GM21381 (cell line): Measurements from ENCODE around the gene ATP5PD.
"Not testable (repeated sequence)": the region's sequence is repeated elsewhere in the genome, so short reads cannot be mapped to it uniquely, and the experiment has no call there.

ENCODE experiments used
- ATAC-seq: cut with Tn5 transposase; IDR thresholded peaks from one replicate; pipeline ENCODE4 v1.9.1; 2021; ENCODE audit warnings: mild to moderate bottlenecking, moderate library complexity; ENCODE audit not compliant: unreplicated experiment

The ATP5PD gene

DNA sequence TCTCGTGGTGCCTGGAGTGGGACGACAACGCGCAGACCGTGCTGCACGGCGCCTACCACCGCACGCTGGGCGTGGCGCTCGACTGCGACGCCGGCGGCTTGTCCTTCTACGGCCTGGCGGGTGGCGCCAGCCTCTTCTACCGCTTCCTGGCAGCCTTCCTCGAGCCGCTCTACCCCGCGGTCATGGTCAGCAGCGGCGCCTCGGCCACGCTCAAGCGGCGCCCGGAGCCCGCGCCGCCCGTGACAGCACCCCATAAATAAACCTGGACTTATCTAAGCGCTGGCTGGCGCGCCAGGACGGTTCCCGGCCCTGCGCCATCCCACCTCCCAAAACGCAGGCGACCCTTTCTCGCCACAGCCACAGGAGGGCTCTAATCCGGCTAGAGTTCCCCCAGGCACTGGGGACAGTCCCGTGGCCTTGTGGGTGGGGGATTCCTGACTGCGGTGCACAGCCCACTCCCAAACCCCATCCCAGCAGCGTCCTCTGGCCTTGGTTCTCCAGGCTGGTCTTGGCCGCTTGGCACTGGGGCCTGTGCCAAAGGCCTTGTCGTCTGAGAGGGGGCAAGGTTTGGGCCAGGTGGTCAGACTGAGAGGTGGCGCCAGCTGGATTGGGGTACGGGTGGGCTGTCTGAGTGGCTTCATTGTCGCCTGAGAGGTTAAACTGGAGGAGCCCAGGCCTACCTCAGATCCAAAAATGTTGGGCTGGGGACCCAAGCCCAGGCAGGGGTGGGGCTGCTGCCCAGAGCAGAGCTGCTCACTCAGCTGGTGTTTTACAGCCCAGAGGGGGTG lies 30.9 kb upstream of the ATP5PD start:
- no peak for ATAC-seq

DNA sequence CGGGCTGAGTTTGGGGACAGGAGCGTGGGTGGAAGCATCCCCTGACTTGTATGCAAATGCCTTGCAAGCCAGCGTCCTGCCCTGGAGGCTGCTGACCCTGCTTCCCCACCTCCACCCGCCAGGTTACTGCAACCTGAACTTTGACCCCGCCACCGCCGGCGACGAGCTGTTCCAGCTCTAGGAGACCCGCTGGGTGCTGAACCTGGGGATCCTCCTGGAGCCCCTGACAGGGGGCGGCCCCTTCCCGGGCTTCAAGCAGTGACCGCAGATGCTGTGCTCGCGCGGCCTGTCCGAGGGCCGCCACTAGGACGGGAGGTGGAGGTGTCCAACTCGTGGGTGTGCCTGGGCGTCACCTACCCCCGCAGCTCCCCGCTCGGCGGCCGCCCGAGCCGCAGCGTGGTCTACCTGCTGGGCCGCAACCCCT lies 30.3 kb upstream of the ATP5PD start:
- no peak for ATAC-seq

DNA sequence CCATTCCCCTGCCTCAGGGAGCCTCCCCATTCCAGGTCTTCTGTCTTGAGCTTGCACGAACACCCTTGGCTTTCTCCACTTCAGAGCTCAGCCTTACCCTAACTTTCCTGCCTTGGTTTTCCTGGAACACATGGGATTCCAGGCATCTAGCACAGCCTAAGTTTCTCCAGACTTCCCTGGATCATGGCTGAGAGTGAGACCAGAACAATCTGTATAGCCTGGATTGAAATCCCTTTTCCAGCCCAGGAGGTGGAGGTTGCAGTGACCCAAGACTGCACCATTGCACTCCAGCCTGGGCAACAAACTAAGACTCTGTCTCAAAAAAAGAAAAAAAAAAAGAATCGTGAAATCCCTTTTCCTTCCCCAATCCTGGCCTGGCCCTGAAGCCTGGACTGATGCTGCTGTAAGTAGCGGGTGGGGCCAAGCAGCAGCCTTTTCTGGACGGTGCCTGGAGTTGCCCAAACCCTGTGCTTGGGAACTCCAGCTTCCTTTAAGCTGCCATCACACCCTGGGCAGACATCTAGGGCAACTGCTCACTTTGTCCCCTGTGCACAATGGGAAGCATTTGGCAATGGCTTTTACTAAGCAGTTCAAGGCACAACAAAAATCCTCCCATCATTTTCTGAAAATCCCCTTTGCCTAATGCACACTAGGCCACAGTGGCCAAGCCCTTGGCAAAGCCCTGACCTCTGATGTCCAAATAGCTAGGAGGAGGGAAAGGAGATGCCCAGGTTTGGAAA lies 29.0 kb upstream of the ATP5PD start:
- ATAC-seq: no peak

DNA sequence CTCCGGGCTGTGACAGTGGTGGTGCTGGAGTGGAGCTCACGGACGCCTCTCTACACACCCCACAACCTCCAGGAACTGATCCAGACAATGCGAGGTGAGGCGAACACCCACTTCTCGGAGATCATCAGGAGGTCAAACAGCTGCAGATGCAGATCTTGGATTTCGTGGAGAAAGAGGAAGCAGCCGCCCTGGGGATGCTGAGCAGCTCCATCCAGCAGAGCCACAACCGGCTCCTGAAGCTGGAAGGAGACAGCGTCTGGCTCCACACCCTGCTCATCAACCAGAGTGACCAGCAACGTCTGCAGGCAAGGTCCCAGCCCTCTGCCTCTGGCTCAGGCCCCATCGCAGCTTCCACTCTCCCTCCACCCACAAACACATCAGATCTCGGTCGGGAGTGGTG lies 27.8 kb upstream of the ATP5PD start:
- ATAC-seq: no peak

DNA sequence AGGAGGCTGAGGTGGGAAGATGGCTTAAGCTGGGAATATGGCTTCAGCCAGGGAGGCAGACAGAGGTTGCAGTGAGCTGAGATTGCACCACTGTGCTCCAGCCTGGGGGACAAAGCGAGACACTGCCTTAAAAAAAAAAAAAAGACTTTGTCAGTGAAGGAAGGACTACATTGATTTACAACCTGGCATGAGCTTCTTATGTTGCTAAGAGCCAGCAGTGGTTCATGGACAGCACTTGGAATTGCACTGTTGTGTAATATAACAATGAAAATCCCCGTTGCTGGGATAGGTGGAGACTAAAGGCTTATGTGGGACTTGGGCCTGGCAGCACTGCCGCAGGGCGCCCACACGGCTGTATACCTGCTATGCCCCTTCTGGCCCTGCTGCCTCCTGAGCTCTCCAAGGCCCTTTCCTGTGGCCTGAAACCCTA lies 26.9 kb upstream of the ATP5PD start:
- ATAC-seq: no peak

DNA sequence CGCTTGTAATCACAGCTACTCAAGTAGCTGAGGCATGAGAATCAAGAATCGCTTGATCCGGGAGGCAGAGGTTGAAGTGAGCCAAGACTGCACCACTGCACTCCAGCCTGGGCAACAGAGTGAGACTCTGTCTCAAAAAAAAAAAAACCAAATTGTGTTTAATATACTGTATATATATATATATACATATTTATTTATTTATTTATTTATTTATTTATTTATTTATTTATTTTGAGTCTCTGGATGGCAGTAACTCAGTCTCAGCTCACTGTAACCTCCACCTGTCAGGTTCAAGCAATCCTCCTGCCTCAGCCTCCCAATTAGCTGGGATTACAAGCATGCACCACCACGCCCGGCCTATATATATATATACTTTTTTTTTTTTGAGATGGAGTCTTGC lies 26.1 kb upstream of the ATP5PD start:
- not testable (repeated sequence) for ATAC-seq

DNA sequence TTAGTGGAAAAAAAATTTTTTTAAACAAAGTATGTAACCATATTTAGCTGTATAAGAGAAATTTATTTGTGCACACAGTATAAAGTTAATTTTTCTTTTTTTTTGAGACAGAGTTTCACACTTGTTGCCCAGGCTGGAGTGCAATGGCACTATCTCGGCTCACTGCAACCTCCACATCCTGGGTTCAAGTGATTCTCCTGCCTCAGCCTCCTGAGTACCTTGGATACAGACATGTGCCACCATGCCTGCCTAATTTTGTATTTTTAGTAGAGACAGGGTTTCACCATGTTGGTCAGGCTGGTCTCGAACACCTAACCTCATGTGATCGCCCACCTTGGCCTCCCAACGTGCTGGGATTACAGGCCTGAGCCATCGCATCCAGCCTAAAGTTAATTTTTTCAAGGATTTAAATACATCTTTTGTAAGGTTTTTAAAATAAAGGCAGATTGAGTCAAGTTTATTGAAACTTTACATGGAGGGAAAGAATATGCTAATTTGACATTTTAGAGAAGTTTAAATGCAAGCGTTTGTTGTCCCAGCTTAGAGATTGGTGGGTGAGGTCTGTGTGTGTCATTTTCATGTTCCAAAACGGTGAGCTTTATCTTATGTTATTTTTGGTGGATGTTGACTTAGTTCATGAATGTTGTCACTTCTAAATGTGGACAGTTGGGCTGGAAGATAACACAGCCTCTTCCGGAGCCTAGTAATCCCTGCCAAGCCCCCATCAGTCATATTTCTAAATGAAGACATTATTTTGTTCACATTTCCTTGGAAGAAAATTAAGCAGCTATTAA lies 24.9 kb upstream of the ATP5PD start:
- ATAC-seq: not testable (repeated sequence)

DNA sequence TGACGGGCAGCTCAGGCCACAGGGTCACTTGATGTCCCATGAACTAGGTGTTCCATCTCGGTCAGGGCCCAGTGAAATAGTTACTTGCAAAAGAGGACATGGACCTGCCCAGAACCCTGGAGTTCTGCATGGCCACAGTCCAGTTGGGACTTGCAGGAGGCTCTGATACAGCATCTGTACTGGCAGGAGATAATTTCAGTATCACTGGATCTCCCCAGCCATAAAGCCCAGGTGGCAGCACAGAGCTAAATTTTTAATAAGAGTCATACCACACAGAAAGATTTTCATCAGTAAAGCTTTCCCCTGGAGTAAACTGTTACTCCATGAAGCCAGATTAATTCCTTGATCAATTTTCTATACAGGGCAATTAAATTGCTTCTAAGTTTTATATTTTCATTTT lies 23.0 kb upstream of the ATP5PD start:
- no peak for ATAC-seq

DNA sequence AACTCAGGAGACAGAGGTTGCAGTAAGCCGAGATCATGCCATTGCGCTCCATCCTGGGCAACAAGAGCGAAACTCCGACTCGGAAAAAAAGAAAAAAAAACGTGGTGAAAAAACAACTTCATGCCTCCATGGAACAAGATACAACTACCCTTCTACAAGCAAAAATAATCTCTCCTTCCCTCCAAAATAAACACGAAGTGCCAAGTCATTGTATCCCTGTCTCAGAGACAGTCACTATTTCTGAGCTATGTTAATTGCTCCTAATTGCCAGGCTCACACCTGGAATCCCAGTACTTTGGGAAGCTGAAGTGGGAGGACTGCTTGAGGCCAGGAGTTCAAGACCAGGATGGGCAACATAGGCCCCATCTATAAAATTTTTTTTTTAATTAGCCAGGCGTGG lies 22.0 kb upstream of the ATP5PD start:
- ATAC-seq: no peak

DNA sequence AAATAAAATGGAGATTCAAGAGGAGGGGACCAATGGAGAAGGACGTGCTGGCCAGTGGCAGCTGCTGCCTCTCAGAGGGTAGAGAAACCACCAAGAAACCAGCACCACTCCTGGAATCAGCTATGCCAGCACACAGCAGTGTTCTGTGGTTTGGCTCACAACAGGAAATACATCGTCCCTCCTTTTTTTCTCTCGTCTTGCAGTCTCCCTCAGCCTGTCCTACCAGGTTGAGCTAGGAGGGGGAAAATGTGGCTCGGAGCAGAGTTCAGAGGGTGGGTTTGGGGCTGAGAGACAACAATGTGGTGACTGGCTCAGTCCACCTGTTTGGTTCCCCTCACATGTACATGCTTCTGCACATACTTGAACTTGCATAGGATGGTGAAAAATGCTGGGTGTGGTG lies 21.1 kb upstream of the ATP5PD start:
- ATAC-seq: no peak

DNA sequence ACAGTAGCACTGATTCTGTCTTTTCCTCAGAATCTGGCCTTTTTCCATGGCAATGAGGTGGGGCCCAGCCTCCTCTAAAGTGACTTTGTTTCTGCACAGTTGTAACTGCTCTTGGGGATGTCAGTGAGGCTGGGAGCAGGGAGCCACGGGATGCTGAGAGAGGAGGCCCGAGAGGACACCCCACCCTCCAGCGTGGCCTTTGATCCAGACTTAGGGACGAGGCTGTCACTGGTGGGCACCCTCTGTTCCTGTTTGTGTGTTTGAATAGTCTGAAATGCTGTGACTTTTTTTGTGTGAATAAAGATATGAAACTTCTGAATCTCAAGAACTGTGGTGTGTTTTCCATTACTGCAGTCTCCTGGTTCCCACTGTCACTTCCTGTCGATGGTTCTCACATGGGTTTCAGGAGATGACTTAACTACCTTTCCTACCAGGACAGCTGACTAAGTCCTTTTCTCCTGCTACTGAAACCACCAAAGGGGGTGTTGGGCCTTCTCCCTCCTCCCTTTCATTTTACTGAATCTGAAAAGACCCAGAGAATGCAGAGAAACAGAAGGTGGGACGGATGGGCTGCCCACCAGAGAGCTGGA lies 18.9 kb upstream of the ATP5PD start:
- no peak for ATAC-seq

DNA sequence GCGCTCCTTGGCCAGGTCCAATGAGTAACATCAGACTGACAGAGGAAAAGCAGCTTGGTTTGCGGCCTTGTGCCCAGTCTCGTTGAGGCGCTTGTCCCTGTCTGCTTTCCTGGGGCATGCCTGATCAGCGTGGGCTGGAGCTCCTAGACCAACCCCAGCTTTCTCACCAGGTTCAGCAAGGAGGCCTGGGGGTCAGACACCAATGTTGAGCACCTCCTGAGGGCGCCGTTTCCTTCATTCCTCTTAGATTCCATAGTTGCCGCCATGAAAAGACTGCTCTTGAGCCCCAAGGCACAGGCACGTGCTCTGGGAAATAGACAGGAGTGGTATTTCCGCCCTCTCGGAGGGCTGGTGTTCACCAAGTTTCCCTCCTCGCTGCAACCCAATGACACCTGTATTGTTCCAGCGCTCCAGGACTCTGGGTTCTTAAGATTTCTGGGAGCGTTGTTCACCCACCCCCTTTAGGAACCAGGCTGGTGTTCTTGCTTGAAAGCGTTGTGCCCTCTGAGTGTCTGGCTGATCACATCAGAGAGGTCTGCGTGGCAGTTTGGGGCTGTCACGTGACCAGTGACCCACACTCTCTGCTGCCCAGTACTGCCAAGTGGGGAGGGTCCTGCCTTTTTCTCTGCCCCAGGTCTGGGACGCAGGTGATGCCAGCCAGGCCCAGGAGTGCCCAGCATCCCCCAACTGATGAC lies 18.2 kb upstream of the ATP5PD start:
- ATAC-seq: no peak

DNA sequence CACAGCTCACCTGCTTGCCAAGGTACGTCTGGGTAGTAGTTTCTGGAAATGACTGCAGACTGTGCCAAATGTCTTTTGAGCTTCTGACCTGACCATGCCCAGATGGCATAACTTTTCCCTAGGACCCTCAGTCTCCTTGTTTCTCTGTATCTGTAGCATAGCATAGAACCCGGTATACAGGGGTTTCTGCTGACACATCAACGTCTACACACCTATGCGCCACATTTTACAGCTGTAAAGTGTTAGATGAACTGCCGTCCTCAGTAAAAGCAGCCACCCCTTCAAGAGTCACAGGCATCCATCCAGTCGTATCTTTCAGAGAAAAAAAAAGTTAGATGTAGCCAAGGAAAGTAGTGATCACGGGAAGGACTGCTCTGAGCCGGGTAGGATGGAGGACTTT lies 17.7 kb upstream of the ATP5PD start:
- ATAC-seq: no peak

DNA sequence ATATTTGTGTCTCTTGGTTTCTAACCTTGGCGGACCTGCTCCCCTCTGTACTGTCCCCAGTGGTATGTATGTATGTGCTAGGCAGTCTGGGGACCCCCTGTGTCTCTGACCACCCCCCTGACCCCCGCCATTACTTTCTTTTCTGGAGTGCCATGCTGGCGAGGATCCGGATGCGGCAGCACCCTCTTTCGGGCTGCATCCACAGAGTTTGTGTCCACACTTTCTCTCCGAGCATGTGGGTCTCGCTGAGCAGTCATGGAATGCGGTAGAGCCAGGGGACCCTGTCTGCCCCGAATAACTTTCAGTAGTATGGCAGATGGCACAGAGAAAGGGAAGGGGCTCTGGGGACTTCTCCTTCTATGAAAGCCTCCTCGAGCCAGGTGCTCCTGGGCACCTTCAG lies 17.3 kb upstream of the ATP5PD start:
- ATAC-seq: no peak

DNA sequence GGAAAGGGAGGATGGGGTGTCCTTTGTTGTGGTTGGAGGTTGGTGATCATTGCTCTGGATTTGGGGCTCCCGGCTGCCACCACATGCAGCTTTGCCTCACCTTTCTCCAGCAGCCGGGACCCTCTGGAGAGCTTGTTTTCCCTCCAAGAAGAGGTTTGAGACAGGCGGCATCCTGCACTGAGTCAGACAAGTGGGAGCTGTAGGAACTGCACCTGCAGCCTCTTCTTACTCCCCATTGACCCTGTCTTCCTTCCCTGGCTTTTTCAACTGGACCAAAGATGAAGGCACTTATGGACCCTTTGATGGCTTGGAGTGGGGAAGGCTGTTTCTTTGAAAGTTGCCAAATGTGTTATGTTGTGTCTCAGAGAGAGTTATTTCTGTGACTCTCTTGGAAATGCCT lies 16.9 kb upstream of the ATP5PD start:
- ATAC-seq: no peak

DNA sequence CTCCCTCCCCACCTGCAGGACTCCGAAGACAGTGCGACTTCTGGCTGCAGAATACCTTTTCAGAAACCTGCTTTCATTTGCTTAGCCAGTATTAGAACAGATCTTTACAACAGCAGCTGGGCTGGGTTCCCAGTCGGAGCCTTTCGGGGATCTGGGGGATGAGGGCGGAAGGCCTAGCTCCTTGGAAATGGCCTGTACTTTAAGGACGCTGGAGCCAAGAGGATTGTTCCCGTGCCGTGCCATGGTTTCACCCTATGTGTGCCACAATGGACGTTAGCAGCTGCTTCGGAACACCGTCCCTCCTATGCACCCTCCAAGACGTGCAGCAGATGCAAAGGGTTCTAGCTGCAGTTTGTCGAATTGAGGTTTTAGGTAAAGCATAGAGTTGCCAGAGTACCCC lies 16.4 kb upstream of the ATP5PD start:
- ATAC-seq: no peak

DNA sequence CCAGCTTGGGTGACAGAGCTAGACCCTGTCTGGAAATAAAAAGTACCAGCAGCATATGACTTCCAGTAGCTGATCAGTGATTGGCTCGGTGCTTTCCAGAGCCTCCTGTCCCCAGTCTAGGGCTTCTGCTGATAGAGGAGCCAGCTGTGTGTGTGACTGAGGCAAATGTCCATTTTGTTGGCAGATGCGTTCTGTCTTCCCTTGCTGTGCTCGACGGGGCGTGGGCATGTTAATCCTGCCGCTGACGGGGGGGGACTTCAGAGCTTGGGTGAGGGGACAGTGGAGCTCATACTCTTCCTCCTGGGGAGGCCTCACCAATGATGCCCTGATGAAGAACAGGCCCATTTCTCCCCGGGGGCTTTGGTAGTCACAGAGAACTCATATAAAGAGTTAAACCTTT lies 14.8 kb upstream of the ATP5PD start:
- ATAC-seq: no peak

DNA sequence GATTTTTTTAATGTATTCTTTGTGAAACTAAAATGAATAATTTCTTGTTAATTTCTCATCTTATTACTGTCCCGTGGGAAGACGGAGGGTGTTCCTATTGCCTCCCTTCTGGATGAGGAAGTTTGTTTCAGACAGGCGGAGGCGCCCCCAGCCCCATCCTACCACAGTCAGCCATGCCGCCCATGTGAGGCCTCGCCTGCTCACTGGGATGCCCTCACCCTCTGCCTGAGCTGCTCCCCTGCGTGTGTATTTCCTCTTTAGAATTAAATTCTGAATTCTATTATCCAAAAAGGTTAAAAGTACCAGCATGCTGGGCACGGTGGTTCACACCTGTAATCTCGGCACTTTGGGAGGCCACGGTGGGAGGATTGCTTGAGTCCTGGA lies 14.3 kb upstream of the ATP5PD start:
- no peak for ATAC-seq

DNA sequence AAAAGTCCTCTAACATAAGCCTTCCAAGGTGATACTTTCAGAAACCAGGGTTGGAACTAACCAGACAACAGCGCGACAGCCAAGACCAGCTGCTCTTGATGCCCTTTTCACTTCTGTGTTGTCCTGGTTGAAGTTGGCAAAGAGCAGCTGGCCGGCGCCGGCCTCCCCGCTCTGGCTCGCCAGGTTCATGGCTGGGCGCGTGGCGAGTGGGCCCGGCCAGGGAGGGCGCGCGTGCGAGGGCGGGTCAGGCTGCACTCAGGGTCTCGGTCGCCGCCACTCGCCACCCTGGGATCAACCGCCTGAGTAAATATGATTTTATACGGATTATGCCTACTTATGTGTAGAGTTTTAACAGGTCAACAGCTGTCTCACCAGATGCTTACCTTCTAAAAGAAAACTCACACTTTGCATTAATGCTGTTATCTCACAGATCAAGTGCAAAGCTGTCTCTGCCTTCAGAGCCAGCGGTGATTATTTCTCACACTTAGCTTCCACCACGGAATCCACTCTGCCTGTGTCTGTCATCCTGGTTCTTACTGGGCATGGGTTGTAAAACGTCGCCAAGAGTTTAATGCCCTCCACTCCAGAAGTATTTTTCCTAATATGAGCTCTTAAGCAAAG lies 13.8 kb upstream of the ATP5PD start:
- no peak for ATAC-seq
